A673 (cell line): ENCODE data around the gene C6. TPM values are rescaled to one million over a fixed set of nuclear protein-coding genes. Genes with fewer than 3 reads are reported as not detected.

Experiments used
- BruUV-seq: library from RNA; stranded (reverse); fragments of 400-500 nt; replicated peaks from 2 replicates; lab custom pipeline; 2021; lab: Mats Ljungman, UMichigan
- CTCF ChIA-PET: fragments of 300-600 bp; sonication (Branson Sonifier 250); formaldehyde crosslinking; loops from one replicate; lab custom pipeline; 2022; ENCODE audit warnings: antibody characterized with exemption; lab: Charles Lee
- POLR2A ChIA-PET: fragments of 300-600 bp; sonication (Branson Sonifier 250); formaldehyde crosslinking; loops from one replicate; lab custom pipeline; 2022; ENCODE audit warnings: antibody characterized with exemption; ENCODE audit not compliant: low non-redundant PET; lab: Charles Lee
- DNase-seq: peaks from one replicate; pipeline ENCODE4 v3.0.0-alpha.2; 2015; ENCODE audit warnings: low spot score
- H3K27ac ChIP-seq: fragments of 200-600 bp; sonication (generic); 2 replicates; pipeline ENCODE4 v1.5.1; 2016; ENCODE audit warnings: mixed run types, low read depth, mild to moderate bottlenecking, mixed read lengths, antibody characterized with exemption, low read length; ENCODE audit not compliant: poor library complexity, severe bottlenecking
- H3K27me3 ChIP-seq: fragments of 200-600 bp; sonication (generic); replicated peaks from 2 replicates; pipeline ENCODE4 v1.6.1; 2017; ENCODE audit warnings: mixed run types, low read depth, mild to moderate bottlenecking, mixed read lengths, antibody characterized with exemption, low read length; ENCODE audit not compliant: insufficient read depth, poor library complexity
- H3K36me3 ChIP-seq: fragments of 200-600 bp; sonication (generic); 2 replicates; pipeline ENCODE4 v1.6.1; 2016; ENCODE audit warnings: mixed run types, mild to moderate bottlenecking, mixed read lengths, antibody characterized with exemption, low read length; ENCODE audit not compliant: insufficient read depth, poor library complexity, severe bottlenecking
- H3K4me1 ChIP-seq: fragments of 200-600 bp; sonication (generic); 2 replicates; pipeline ENCODE4 v1.6.1; 2017; ENCODE audit warnings: mixed run types, mild to moderate bottlenecking, mixed read lengths, antibody characterized with exemption, low read length; ENCODE audit not compliant: insufficient read depth, poor library complexity, severe bottlenecking
- H3K4me3 ChIP-seq: fragments of 200-600 bp; sonication (generic); 2 replicates; pipeline ENCODE4 v1.5.1; 2016; ENCODE audit warnings: low read depth, mixed run types, mild to moderate bottlenecking, mixed read lengths, low read length; ENCODE audit not compliant: poor library complexity, severe bottlenecking
- H3K9me3 ChIP-seq: fragments of 200-600 bp; sonication (generic); 2 replicates; pipeline ENCODE4 v1.6.1; 2016; ENCODE audit warnings: mixed run types, low read depth, mild to moderate bottlenecking, mixed read lengths, antibody characterized with exemption, low read length; ENCODE audit not compliant: poor library complexity, severe bottlenecking
- CTCF ChIP-seq: fragments of 300-800, 200-600 bp; sonication (generic); conservative IDR thresholded peaks from 2 replicates; pipeline ENCODE4 v1.5.1; 2017; ENCODE audit warnings: low read depth, mild to moderate bottlenecking, antibody characterized with exemption, low read length, moderate library complexity, mixed read lengths
- EZH2 ChIP-seq: fragments of 200-600 bp; sonication (generic); IDR thresholded peaks from 2 replicates; pipeline ENCODE4 v1.6.1; 2017; ENCODE audit warnings: borderline replicate concordance, low read depth, mild to moderate bottlenecking, mixed read lengths, antibody characterized with exemption, low read length; ENCODE audit not compliant: poor library complexity, severe bottlenecking
- intact Hi-C: fragments of 100-400 bp; cut with micrococcal nuclease; formaldehyde crosslinking; loops from one replicate; pipeline ENCODE4 v1.10.0; 2022; ENCODE audit not compliant: unreplicated experiment
- total RNA-seq: library from RNA; stranded (reverse); gene quantifications from 2 replicates; pipeline ENCODE4 v1.2.3, GENCODE V29; 2021

Gene C6
- total RNA-seq, 1 experiment from 2014 or later = 6.1 TPM

DNA sequence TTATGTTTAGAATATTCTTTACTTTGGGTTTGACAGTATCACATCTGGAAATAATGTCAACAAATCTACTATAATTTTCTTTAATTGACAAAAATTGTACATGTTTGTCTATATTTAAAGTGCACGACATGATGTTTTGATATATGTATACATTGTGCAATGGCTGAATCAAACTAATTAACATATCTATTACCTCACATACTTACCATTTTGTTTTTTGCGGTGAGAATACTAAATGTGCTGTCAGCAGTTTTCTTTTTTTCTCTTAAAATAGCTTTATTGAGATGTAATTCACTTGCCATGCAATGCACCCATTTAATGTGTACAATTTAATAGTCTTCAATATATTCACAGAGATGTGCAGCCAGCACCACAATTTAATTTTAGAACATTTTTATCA lies 10.6 kb upstream of the C6 start:
- Histone ChIP-seq H3K27ac (no peak overlapping the region), H3K36me3 (no peaks in the 10 kb centered on the region), H3K4me1 (no peaks in the 10 kb centered on the region), H3K27me3 (no peaks in the 10 kb centered on the region), H3K4me3 (no peak overlapping the region), H3K9me3 (no peaks in the 10 kb centered on the region)
- DNase-seq = no peak
- ChIA-PET POLR2A (no interaction called here), CTCF (no interaction called here)
- no TSS peak for BruUV-seq
- intact Hi-C loops = no loop called here
- no peak for TF ChIP-seq EZH2
- TF ChIP-seq CTCF = no peak

- ChIA-PET POLR2A (no interaction called here), CTCF (interaction anchor here (0.5 to 0.7 kb wide), 2 partner anchors 41 to 422 kb away, joined by 3 to 4 read pairs; no protein-coding TSS in a partner anchor)
- no peaks in the 10 kb centered on the region for H3K27me3 ChIP-seq
- no peak overlapping the region for H3K27ac ChIP-seq
- no peak for DNase-seq
- no peak for TF ChIP-seq CTCF
- no peak for TF ChIP-seq EZH2
- no peaks in the 10 kb centered on the region for H3K9me3 ChIP-seq
- no peaks in the 10 kb centered on the region for H3K36me3 ChIP-seq
- no TSS peak for BruUV-seq
- no peak overlapping the region for H3K4me3 ChIP-seq
- intact Hi-C loops = no loop called here
- H3K4me1 ChIP-seq = no peaks in the 10 kb centered on the region
These were observed 6.4 kb upstream of the C6 start for GRCh38 chr5:41219658-41220269.

DNA sequence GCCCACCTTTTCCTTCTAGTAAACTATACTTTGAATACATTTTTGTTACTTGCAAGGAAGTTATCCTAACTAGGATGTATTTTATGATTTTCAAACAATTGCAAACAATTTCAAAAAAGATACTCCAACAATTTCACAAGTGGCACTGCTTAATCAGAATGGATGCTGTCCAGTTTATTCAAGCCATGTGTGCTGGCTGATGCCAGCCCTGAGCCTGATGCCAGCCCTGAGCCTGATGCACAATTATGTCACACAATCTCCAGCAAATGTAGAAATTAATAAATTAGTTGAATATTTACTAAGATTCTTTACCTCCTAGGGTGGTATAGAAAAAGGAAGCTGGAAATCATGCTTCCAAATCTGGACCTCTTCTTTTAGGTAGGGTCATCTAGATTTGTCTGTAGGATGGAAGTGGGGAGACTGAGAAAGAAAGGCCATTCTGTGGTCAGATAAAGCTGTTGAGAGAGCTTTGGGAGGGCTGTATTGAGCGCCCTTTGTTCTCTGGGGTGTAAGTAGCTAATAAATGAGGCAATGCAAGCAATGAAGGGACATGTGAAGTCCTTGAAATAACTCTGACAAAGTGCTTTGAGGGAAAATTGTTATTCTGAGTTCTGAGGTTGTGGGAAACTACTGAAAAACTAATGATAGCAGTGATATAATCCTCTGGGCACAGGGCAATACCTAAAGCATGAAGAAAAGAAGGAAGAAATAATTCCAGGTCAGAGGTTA lies 5.8 kb upstream of the C6 start:
- POLR2A ChIA-PET = no interaction called here
- Histone ChIP-seq H3K36me3 (no peaks in the 10 kb centered on the region), H3K4me3 (no peak overlapping the region), H3K27ac (no peak overlapping the region), H3K27me3 (no peaks in the 10 kb centered on the region), H3K9me3 (no peaks in the 10 kb centered on the region), H3K4me1 (no peaks in the 10 kb centered on the region)
- TF ChIP-seq CTCF (no peak), EZH2 (no peak)
- no peak for DNase-seq
- CTCF ChIA-PET = interaction anchor here (0.5 to 0.7 kb wide), 2 partner anchors 42 to 423 kb away, joined by 3 to 4 read pairs; no protein-coding TSS in a partner anchor
- intact Hi-C loops = no loop called here
- no TSS peak for BruUV-seq
